Smooth muscle cell of trachea (primary cell): ENCODE results near the gene TTBK1. TPM values are rescaled to one million over a fixed set of nuclear protein-coding genes. Genes with fewer than 3 reads are reported as not detected.

Experiments used
- total RNA-seq: library from RNA; depleted of rRNA; stranded (reverse); fragments of >200 nt; gene quantifications from 2 replicates; pipeline ENCODE4 v1.2.1, GENCODE V29; 2014

Gene TTBK1
- under 0.01 TPM in 1 of 2 replicates, not detected in the other for total RNA-seq

GRCh38 chr6:43242908-43243663 lies at the start of gene TTBK1:
TTBK1 (plus strand) TSS chr6:43243481; CDS start chr6:43246661, 3,180 bp downstream.

GRCh38 chr6:43228951-43229802 lies 14.1 kb upstream of the TTBK1 start, which contains the start of gene DNPH1:
DNPH1 (minus strand) TSS chr6:43229481; CDS start chr6:43229456, 25 bp downstream.

GRCh38 chr6:43297644-43298564 lies 54.6 kb downstream of the TTBK1 start, which contains the start of gene SLC22A7:
SLC22A7 (plus strand) TSS chr6:43298260; CDS start chr6:43298359, 99 bp downstream.

GRCh38 chr6:43308101-43308989 lies 65.1 kb downstream of the TTBK1 start, which contains the start of gene CRIP3:
CRIP3 (minus strand) TSS chr6:43308826; CDS start chr6:43308792, 34 bp downstream.

Other genes starting within 250 kb of the TTBK1 start
- 43.7 and 86.0 TPM in 2 replicates for gene MEA1, start 229.5 kb upstream of the TTBK1 start, total RNA-seq
- 64.0 and 64.1 TPM in 2 replicates for gene KLHDC3, start 229.2 kb upstream of the TTBK1 start, total RNA-seq
- gene RRP36, start 221.9 kb upstream of the TTBK1 start, total RNA-seq = 70.5 and 107 TPM in 2 replicates
- gene CUL7, start 189.6 kb upstream of the TTBK1 start, total RNA-seq = 56.6 and 77.9 TPM in 2 replicates
- gene MRPL2, start 184.0 kb upstream of the TTBK1 start, total RNA-seq = 11.6 and 12.2 TPM in 2 replicates
- 12.7 and 21.8 TPM in 2 replicates for gene KLC4, start 183.8 kb upstream of the TTBK1 start, total RNA-seq
- gene PTK7, start 167.2 kb upstream of the TTBK1 start, total RNA-seq = 71.3 and 213 TPM in 2 replicates
- gene SRF, start 72.2 kb upstream of the TTBK1 start, total RNA-seq = 12.8 and 19.8 TPM in 2 replicates
- gene CUL9, start 61.3 kb upstream of the TTBK1 start, total RNA-seq = 34.5 and 44.2 TPM in 2 replicates
- gene DNPH1, start 14.0 kb upstream of the TTBK1 start, total RNA-seq = 50.0 and 78.0 TPM in 2 replicates
- gene SLC22A7, start 54.8 kb downstream of the TTBK1 start, total RNA-seq = not detected in 2 replicates
- 0.44 TPM in 1 of 2 replicates, not detected in the other for gene CRIP3, start 65.3 kb downstream of the TTBK1 start, total RNA-seq
- 9.1 and 9.3 TPM in 2 replicates for gene ZNF318, start 126.2 kb downstream of the TTBK1 start, total RNA-seq
- gene ABCC10, start 184.1 kb downstream of the TTBK1 start, total RNA-seq = 20.1 and 23.7 TPM in 2 replicates
- 0.66 TPM in 1 of 2 replicates, not detected in the other for gene DLK2, start 212.1 kb downstream of the TTBK1 start, total RNA-seq
- 11.2 and 12.4 TPM in 2 replicates for gene TJAP1, start 234.1 kb downstream of the TTBK1 start, total RNA-seq